GM12864 (cell line): ENCODE data around the gene USE1.

Experiments
- DNase-seq: peaks from one replicate; pipeline ENCODE4 v3.0.0-alpha.2; 2011; ENCODE audit warnings: low read depth
- H3K4me3 ChIP-seq: 2 replicates; pipeline ENCODE4 v1.5.1; 2011; ENCODE audit warnings: mild to moderate bottlenecking, low read depth, low read length, control low read depth
- TF ChIP-seq, protein P1 (sequence below): IDR thresholded peaks from 2 replicates; pipeline ENCODE4 v1.5.1; 2011; ENCODE audit warnings: low read depth, mild to moderate bottlenecking, moderate library complexity, low read length, control low read depth, inconsistent platforms; ENCODE audit errors: missing control alignments

USE1 gene

DNA sequence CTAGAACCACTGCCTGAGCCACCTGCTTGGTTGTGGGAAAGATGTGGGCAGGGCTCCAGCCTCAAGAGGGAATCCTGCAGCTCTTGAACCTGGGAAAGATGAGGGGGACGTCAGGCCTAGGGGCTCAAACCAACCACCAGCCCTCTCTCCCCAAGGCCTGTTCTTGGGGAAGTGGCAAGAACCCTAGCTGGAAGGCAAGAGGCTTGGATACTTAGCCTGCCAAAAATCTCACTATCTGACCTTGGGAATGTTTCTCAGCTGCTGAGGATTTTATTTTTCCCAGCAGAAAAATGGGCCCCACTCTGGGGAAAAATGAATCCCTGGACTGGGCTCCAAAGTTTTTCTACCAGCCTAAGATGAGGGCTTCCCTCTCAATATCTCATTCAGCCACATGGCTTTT is 44.8 kb downstream of the USE1 start:
- no peak for DNase-seq
- H3K4me3 ChIP-seq = no peak overlapping the region
- TF ChIP-seq, protein P1, sequence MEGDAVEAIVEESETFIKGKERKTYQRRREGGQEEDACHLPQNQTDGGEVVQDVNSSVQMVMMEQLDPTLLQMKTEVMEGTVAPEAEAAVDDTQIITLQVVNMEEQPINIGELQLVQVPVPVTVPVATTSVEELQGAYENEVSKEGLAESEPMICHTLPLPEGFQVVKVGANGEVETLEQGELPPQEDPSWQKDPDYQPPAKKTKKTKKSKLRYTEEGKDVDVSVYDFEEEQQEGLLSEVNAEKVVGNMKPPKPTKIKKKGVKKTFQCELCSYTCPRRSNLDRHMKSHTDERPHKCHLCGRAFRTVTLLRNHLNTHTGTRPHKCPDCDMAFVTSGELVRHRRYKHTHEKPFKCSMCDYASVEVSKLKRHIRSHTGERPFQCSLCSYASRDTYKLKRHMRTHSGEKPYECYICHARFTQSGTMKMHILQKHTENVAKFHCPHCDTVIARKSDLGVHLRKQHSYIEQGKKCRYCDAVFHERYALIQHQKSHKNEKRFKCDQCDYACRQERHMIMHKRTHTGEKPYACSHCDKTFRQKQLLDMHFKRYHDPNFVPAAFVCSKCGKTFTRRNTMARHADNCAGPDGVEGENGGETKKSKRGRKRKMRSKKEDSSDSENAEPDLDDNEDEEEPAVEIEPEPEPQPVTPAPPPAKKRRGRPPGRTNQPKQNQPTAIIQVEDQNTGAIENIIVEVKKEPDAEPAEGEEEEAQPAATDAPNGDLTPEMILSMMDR = no peak

DNA sequence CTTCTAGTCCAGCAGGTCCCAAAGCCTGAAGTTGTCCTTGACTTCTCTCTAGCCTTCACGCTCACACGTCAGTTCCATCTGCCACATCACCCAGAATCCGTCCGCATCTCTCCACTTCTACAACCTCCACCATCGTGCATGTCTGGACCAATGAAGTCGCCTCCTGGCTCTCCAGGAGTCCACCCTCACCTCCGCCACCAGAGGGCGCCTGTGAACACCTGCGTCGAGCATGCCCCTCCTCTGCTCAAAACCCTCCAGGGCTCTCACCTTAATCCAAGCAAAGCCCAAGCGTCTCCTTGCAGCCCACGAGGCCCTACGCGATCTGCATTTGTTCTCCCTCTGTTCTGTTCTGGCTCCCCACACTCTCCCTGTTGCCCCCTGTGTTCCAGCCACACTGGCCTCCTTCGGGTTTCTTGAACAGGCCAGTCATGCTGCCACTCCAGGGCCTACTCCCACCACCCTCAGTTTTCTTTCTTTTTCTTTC is 45.7 kb downstream of the USE1 start:
- TF ChIP-seq, protein P1 = peak; percentile 99
- peak; percentile 78 for DNase-seq
- H3K4me3 ChIP-seq = no peak overlapping the region

DNA sequence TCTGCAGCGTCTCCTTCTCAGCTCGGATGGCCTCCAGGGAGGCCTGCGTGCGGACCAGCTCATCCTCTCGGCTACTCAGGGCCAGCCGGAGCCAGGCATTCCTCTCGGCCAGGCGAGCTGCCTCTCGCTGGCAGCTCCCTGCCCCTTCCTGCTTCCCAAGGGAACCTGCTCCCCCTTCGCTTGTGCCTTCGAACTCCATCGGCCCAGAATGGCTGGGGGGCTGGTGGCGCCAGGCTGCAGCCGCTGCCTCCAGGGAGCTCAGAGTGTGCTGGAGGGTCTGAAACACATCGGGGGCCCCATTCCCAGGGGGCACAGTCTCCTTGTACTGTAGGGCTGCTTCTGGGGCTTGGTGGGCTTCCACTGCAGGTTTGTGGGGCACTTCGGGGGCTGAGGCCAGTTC is 47.4 kb downstream of the USE1 start:
- DNase-seq = no peak
- TF ChIP-seq, protein P1 = no peak

GRCh38 chr19:17263712-17264640 is 48.8 kb downstream of the USE1 start:
- TF ChIP-seq, protein P1 = no peak
- no peak overlapping the region for H3K4me3 ChIP-seq
- no peak for DNase-seq

More for the DNA sequence above, 47.4 kb downstream of the USE1 start:
- H3K4me3 ChIP-seq = no peak overlapping the region

DNA sequence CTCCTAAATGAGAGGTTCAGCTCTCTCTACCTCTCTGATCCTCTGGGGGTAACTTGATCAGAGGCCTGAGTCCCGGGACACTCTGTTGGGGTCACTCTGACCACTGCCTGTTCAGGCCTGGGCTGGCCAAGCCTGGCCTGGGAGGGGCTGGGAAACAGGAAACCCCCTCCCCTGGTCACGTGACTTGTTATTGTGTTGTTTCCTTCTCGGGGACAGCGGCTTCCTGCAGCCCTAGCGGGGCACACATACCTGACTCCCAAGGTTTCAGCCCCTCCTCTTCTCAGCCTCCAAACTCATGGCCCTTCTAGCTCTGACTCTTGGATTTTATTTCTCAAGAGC is 49.5 kb downstream of the USE1 start, which contains the start of gene USHBP1:
Gene USHBP1, minus strand, starts transcription at position 105 of the 339 bp plus-strand sequence. CDS start 446 bp downstream, outside the sequence.
- no peak for DNase-seq
- TF ChIP-seq, protein P1 = no peak
- H3K4me3 ChIP-seq = no peak within 1 kb of the TSS

GRCh38 chr19:17266026-17266425 is 50.9 kb downstream of the USE1 start:
- TF ChIP-seq, protein P1 = no peak
- no peak for DNase-seq
- peak overlapping the region; percentile 29; the same call in 1 of the 2 replicates for H3K4me3 ChIP-seq

DNA sequence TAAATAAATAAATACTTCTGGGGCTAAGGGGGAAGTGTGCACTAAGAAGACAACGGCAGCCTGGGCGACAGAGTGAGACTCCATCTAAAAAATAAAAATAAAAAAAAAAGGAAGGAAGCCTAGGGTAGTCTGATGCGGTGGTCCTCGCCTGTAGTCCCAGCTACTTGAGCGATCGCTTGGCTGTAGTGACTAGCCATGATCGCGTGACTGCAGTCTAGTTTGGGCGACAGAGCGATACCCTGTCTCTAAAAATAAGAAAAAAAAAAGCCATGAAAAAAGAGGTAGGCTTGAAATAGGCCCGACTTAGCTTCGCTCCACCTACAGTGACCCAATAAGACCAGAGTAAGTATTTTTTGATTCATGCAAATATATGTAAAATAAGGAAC is 51.4 kb downstream of the USE1 start:
- peak overlapping the region; percentile 25 for H3K4me3 ChIP-seq
- DNase-seq = no peak

More for the DNA sequence above, 51.4 kb downstream of the USE1 start:
- TF ChIP-seq, protein P1 = no peak
